T-helper 1 cell (primary cell): Measurements from ENCODE around the gene BCL2L13.

Experiments used
- DNase-seq, 5 donors: peaks; one replicate each; pipeline ENCODE4 v3.0.0-alpha.2; 2012 to 2020

The BCL2L13 gene

GRCh38 chr22:17767233-17768065 is 128.9 kb downstream of the BCL2L13 start:
- DNase-seq, result peak in 1 of 5 donors; percentile 82

DNA sequence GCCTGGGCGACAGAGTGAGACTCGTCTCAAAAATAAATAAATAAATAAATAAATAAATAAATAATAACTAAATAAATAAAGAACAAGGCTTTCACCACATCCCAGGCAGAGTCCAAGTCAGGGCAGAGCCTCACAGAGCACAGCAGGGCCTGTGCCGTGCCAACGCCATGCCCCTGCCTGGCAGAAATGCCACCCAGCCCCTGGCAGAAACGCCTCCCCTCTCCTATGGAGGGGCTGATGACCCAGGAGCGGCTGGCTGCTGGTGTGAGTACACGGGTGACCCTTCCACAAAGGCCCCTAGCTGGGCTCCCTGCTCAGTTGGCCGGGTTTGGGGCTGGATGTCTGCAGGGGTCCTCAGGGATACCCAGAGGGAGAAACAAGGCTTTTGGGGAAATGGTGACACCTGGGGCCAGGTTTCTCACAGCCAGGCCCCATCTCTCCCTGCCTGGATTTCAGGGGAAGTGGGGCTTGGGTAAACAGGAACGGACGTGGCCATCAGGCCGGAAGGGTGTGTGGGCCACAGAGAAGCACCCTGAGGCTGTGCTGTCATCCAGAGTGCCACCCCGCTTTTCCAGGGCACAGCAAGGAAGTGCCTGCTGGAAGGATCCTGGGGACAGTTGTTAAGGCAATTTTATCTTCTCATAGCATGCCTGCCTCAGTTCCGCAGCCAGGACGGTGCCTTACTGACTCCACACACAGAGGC is 130.6 kb downstream of the BCL2L13 start:
- no peak for DNase-seq

GRCh38 chr22:17769716-17770082 is 131.1 kb downstream of the BCL2L13 start:
- no peak for DNase-seq

DNA sequence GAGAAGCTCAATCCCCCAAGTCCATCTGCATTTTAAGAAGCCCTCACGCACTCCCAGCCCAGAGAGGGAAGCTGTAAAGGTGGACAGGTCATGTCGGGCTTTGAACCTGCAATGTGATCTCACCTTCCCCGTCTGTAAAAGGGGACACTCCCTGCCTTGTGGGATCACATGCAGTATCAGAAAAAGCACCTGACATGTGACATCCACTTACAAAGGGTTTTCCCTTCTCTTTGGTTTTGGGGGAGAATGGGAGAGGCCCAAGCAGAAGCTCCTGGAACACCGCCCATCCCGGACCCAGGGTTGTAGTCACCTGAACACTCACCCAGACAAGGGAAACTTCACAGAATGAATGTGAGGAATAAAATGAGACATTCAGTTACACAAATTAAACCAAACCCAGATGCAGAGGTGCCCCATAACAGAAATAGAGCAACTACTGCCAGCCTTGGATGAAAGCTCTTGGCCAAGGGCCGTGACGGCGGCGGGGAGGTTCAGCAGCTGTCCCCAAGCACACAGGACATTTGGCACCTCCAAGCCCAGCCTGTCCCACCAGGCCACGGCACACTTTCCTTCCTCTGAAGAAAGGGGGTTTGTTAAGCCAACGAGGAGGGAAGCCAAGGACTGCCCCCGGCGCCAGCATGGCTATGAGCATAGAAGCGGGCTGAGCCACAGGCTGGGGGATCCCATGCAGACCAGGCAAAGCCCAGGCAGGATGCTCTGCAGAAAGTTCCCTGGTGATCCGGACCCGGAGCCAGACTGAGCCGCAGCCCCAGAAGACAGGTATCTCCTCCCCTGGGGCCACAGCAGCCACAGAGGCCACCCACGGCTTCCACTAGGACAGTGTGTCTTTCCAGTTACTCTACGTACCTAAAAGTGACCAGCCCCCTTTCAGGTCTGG is 131.9 kb downstream of the BCL2L13 start:
- no peak for DNase-seq

DNA sequence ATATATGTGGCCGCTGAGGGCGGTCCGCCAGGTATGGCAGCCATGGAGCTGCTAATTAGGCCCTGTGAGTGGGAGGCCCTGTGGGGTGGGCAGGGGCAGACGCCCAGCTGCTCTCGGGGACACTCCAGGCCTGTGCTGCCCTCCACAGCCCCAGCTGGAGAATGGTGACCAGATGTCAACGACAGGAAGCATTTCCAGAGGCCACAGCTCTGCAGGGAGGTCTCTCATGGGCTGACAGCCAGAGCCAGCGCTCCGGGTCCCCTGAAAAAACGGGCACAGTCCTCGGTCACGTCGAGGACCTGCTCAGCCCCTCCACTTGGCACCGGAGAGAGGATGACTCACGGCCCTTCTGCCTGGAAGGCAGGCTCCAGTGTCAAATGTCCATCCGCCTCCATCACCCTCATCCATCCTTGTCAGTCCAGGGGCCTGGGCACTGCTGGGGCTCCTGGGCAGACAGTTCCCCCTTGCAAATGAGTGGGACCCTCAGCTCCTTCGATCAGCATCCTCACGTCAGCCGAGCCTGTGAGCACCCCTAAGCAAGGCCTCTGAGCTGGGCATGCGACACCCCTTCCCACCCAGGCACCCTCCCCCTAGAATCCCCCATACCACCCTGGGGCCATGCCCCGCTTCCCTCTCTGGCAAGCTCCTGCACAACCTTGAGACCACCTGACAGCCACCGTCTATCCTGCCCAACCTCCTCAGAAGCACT is 133.8 kb downstream of the BCL2L13 start:
- no peak for DNase-seq

GRCh38 chr22:17772958-17773605 is 134.5 kb downstream of the BCL2L13 start:
- DNase-seq, result no peak

- DNase-seq, result peak; percentile 33 to 61 (median 55)
These were observed 135.1 kb downstream of the BCL2L13 start for GRCh38 chr22:17773606-17774205.

DNA sequence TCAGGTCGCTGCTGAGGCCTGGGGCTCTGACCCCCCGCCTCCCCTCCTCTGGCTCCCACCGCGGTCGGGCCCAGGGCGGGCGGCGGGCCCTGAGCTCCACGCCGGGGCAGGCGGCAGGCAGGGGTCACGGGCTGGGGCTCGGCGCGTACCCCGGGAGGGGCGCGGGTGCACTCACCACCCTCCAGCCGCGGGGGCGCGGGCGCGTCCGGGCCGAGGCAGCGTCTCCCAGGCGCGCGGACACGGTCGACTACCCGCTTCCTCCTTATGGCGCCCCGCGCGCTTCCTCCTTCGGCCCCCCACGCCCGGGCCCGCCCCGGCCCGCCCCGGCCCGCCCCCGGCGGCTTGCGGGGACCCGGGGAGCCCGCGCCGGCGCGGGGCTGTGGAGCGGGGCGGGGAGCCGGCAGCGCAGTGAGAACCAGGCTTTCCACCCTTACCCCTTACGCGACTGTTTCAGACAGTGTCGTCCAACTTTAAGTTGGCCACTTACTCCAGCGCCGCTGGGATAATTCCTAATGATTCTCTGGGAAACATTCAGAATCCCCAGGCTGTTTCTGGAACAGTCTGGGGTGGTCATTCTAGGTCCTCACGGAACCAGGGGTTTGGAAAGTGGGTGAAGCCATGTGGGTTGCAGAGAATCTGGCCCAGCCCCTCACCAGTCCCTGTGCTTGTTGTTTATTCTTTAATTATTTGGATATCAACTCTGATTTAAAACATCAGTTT is 135.8 kb downstream of the BCL2L13 start, which contains the start of gene BID:
Gene BID (minus strand): TSS at position 264 of the 720 bp plus-strand sequence. CDS start 24,353 bp downstream, outside the sequence.
- peak in 4 of 5 donors; percentile 21 to 60 (median 32) for DNase-seq

- DNase-seq, result no peak
These were observed 136.5 kb downstream of the BCL2L13 start for GRCh38 chr22:17774926-17775685.

DNA sequence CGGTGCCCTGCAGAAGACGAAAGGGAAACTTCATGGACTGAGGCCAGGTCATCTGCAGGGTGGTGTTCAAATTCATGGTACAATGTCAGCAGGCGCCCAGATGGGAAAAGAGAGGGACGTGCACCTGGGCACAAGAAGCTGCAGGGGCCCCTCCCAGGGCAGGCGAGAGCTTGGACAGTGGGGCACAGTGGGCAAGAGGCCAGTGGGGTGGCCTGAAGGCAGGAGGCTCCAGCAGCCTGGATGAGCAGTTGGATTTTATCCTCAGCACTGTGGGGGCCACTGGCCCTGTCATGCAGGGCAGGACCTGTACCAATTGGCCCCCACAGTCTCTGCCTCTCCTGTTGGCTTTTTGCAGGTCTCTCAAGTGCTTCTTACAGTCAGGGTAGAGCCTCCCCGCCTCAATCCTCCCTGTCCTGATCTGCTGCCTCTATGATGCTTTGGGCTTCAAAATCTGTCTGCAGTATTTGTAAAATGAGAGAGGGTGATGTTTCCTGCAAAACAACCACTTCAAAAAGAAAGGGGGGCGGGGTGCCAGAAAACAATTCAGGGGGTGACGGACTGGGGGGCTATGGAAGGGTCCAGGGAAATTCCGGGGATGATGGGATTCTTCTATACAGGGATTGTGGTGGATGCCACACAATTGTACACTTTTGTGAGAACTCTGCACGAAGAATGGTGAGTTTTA is 137.4 kb downstream of the BCL2L13 start:
- DNase-seq, result no peak

DNA sequence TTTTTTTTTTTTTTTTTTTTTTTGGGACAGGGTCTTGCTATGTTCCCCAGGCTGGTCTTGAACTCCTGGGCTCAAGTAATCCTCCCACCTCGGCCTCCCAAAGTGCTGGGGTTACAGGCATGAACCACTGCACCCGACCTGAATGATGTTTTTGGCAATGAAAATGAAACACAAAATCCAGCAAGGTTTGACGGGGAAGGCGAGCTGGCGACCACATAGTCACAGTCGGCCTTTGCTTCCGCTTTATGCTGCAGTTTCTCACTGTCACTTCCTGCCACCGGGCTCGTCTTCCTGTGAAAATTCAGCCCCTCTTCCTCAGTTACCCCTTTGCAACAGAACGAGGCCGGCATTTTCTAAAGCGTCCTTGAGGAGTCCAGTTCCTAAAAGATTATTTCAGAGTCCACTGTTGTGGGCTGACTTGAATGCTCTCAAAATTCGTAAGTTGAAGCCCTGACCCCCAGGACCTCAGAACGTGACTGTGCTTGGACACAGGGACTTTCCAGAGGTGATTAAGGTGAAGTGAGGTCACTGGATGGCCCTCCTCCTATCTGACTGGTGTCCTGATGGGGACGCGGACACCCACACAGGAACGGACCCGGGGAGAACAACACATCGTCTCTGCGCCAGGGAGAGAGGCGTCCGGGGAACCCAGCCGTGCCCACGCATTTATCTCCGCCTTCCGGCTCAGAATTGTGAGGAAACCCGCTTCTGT is 138.6 kb downstream of the BCL2L13 start:
- peak; percentile 38 to 88 (median 59) for DNase-seq

- DNase-seq, result no peak
These were observed 139.1 kb downstream of the BCL2L13 start for GRCh38 chr22:17777717-17778044.

DNA sequence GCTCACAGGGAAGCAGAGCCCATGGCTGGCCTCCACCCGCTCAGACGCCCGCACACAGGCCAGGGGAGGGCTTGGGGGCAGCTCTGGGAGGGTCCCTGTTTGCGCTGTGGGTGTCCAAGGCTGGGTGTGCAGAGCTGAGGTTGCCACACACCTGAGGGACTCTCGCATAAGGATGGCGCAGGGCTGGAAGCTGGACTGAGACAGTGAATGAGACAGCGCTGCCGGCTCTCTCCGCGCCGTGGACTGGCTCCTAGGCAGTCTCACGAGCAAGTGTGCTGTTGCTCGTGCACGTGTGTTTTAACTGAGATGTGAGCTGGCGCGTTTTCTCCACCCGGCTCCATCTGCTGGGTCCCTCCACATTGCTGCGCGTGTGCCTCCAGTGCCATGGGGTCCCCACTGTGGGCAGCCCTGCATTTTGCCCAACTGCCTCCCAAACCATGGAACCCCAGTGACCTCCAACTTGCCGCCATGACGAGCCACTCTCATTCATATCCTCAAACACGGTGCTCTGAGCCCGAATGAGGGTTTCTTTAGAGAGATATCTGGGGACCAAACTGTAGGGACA is 139.9 kb downstream of the BCL2L13 start:
- DNase-seq, result no peak

DNA sequence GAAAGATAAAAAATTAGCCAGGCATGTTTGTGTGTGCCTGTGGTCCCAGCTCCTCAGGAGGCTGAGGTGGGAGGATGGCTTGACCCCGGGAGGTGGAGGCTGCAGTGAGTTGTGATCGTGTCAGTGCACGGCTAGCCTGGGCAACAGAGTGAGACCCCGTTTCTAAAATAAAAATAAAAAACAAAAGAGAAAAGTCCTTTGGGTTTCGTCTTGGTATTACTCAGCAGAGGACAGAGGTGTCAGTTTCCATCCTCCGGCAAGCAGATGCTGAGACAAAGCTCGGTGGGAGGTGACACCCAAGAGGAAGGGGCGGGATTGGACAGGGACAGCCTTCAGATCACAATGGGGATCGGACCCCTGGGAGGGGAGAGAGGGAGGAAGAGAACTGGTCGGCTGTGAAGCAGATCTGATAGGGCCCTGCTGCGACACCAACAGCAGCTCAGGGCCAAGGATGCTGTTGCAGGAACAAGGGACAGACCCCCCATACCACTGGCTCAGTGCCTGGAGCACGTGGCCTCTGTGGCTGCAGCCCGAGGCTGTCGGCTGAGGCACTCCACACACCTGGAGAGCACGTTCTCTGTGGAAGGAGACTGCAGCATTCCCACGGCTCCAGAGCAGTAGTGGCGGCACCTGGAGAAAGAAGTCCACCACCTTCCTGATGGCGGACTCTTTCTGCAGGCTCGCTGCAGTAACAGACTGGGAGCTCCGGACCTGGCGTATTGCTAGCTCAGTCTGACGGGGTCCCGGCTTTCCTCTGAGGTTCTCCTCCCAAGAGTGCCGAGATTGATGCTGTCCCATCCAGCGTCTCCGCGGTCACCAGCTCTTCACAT is 140.9 kb downstream of the BCL2L13 start:
- peak in 1 of 5 donors; percentile 57 for DNase-seq

- DNase-seq, result no peak
These were observed 141.7 kb downstream of the BCL2L13 start for GRCh38 chr22:17780116-17780740.
